ENCODE data around the gene PUS10.

Gene PUS10

GRCh38 chr2:60972889-60973656 is 45.0 kb downstream of the PUS10 start:
- no peak for DNase-seq (ENCODE audit: low spot score)

GRCh38 chr2:60966507-60967405 is 51.3 kb downstream of the PUS10 start:
- no peak for DNase-seq (ENCODE audit: low spot score)

GRCh38 chr2:60965499-60965785 is 52.6 kb downstream of the PUS10 start:
- no peak for DNase-seq (ENCODE audit: low spot score)

- DNase-seq (ENCODE audit: low spot score) = no peak
Measured at GRCh38 chr2:60964651-60965498, 53.2 kb downstream of the PUS10 start.

- DNase-seq (ENCODE audit: low spot score) = no peak
Measured at GRCh38 chr2:60963190-60963589, 54.9 kb downstream of the PUS10 start.

GRCh38 chr2:60962528-60962927 is 55.5 kb downstream of the PUS10 start:
- DNase-seq (ENCODE audit: low spot score) = no peak

GRCh38 chr2:60961457-60961856 is 56.6 kb downstream of the PUS10 start:
- peak; percentile 30 for DNase-seq (ENCODE audit: low spot score)

GRCh38 chr2:60960706-60961105 is 57.3 kb downstream of the PUS10 start:
- no peak for DNase-seq (ENCODE audit: low spot score)

- no peak for DNase-seq (ENCODE audit: low spot score)
Measured at GRCh38 chr2:60959501-60959900, 58.6 kb downstream of the PUS10 start.

GRCh38 chr2:60958800-60959199 is 59.3 kb downstream of the PUS10 start:
- peak; percentile 46 for DNase-seq (ENCODE audit: low spot score)

- DNase-seq (ENCODE audit: low spot score) = no peak
Measured at GRCh38 chr2:60958361-60958760, 59.7 kb downstream of the PUS10 start.

- peak; percentile 7 for DNase-seq (ENCODE audit: low spot score)
Measured at GRCh38 chr2:60957643-60958042, 60.4 kb downstream of the PUS10 start.

- DNase-seq (ENCODE audit: low spot score) = no peak
Measured at GRCh38 chr2:60957224-60957623, 60.8 kb downstream of the PUS10 start.

- DNase-seq (ENCODE audit: low spot score) = no peak
Measured at GRCh38 chr2:60954139-60954538, 63.9 kb downstream of the PUS10 start.

GRCh38 chr2:60948926-60949579 is 69.0 kb downstream of the PUS10 start:
- DNase-seq (ENCODE audit: low spot score) = peak; percentile 76

- DNase-seq (ENCODE audit: low spot score) = no peak
Measured at GRCh38 chr2:60948161-60948560, 69.9 kb downstream of the PUS10 start.

- DNase-seq (ENCODE audit: low spot score) = no peak
Measured at GRCh38 chr2:60947056-60947455, 71.0 kb downstream of the PUS10 start.

GRCh38 chr2:60945341-60945740 is 72.7 kb downstream of the PUS10 start:
- DNase-seq (ENCODE audit: low spot score) = no peak

GRCh38 chr2:60939622-60940021 is 78.4 kb downstream of the PUS10 start:
- DNase-seq (ENCODE audit: low spot score) = no peak

- DNase-seq (ENCODE audit: low spot score) = no peak
Measured at GRCh38 chr2:60938301-60938700, 79.8 kb downstream of the PUS10 start.

GRCh38 chr2:60936757-60937156 is 81.3 kb downstream of the PUS10 start:
- no peak for DNase-seq (ENCODE audit: low spot score)

GRCh38 chr2:60934165-60934722 is 83.8 kb downstream of the PUS10 start:
- no peak for DNase-seq (ENCODE audit: low spot score)

Data from LoVo (cell line).